Keratinocyte (primary cell): ENCODE data around the gene TRAF1. TPM values are rescaled to one million over a fixed set of nuclear protein-coding genes. Genes with fewer than 3 reads are reported as not detected.

Experiments
- DNase-seq: peaks from one replicate; pipeline ENCODE4 v3.0.0-alpha.2; 2011; ENCODE audit warnings: low read depth, missing footprints, low spot score
- FAIRE-seq: peaks from 2 replicates; lab custom pipeline; 2011; peaks lifted over from hg19 to GRCh38; lab: Jason Lieb, UNC
- H2AFZ ChIP-seq: 2 replicates; pipeline ENCODE4 v1.6.0; 2012; ENCODE audit warnings: low read length, control low read depth, inconsistent platforms; ENCODE audit not compliant: control insufficient read depth
- H3K27ac ChIP-seq: 2 replicates; pipeline ENCODE4 v1.5.1; 2011; ENCODE audit warnings: low read length; ENCODE audit not compliant: control insufficient read depth, insufficient read depth
- H3K27me3 ChIP-seq: 3 replicates; pipeline ENCODE4 v1.6.0; 2011; ENCODE audit warnings: low read length; ENCODE audit not compliant: control insufficient read depth, insufficient read depth; ENCODE audit errors: extremely low read depth
- H3K36me3 ChIP-seq, 2 experiments: 2 replicates in 1 of 2; 3 replicates in 1 of 2; pipeline ENCODE4 v1.5.1; 2011; ENCODE audit warnings: low read length in 2 of 2, mild to moderate bottlenecking in 1 of 2; ENCODE audit not compliant: control insufficient read depth in 2 of 2, insufficient read depth in 2 of 2; ENCODE audit errors: extremely low read depth in 1 of 2
- H3K4me1 ChIP-seq: 3 replicates; pipeline ENCODE4 v1.5.1; 2011; ENCODE audit warnings: low read length; ENCODE audit not compliant: control insufficient read depth, insufficient read depth; ENCODE audit errors: extremely low read depth
- H3K4me2 ChIP-seq: 3 replicates; pipeline ENCODE4 v1.6.0; 2011; ENCODE audit warnings: low read depth, low read length; ENCODE audit not compliant: control insufficient read depth, insufficient read depth; ENCODE audit errors: extremely low read depth
- H3K4me3 ChIP-seq, 3 experiments: fragments of 200-600 bp in 1 of 3; sonication (generic) in 1 of 3; 2 replicates in 2 of 3; 3 replicates in 1 of 3; pipeline ENCODE4 v1.5.1; 2011 to 2016; ENCODE audit warnings: low read length in 3 of 3, mild to moderate bottlenecking in 3 of 3, control low read depth in 2 of 3, inconsistent platforms in 1 of 3, low read depth in 1 of 3, mixed read lengths in 1 of 3, mixed run types in 1 of 3, moderate library complexity in 1 of 3; ENCODE audit not compliant: control insufficient read depth in 2 of 3, insufficient read depth in 2 of 3; ENCODE audit errors: extremely low read depth in 1 of 3
- H3K79me2 ChIP-seq: 2 replicates; pipeline ENCODE4 v1.6.0; 2012; ENCODE audit warnings: low read length; ENCODE audit not compliant: control insufficient read depth, insufficient read depth
- H3K9ac ChIP-seq: 3 replicates; pipeline ENCODE4 v1.6.0; 2011; ENCODE audit warnings: low read length; ENCODE audit not compliant: control insufficient read depth, insufficient read depth; ENCODE audit errors: extremely low read depth
- H3K9me1 ChIP-seq: 3 replicates; pipeline ENCODE4 v1.6.0; 2011; ENCODE audit warnings: low read length; ENCODE audit not compliant: control insufficient read depth, insufficient read depth; ENCODE audit errors: extremely low read depth
- H3K9me3 ChIP-seq: 2 replicates; pipeline ENCODE4 v1.5.1; 2012; ENCODE audit warnings: low read depth, low read length; ENCODE audit not compliant: control insufficient read depth
- H4K20me1 ChIP-seq: 3 replicates; pipeline ENCODE4 v1.6.0; 2011; ENCODE audit warnings: low read length; ENCODE audit not compliant: control insufficient read depth, insufficient read depth; ENCODE audit errors: extremely low read depth
- CTCF ChIP-seq, 3 experiments: IDR thresholded peaks in 1 of 3; conservative IDR thresholded peaks in 1 of 3; optimal IDR thresholded peaks in 1 of 3; 2 replicates in 2 of 3; 3 replicates in 1 of 3; pipeline versions ENCODE3 to v1.5.1; 2011; ENCODE audit warnings: low read length in 3 of 3, mild to moderate bottlenecking in 3 of 3, moderate library complexity in 2 of 3, control low read depth in 1 of 3, inconsistent platforms in 1 of 3; ENCODE audit not compliant: insufficient read depth in 2 of 3; ENCODE audit errors: extremely low read depth in 1 of 3
- EZH2 ChIP-seq: IDR thresholded peaks from one replicate; pipeline ENCODE4 v1.6.1; 2012; ENCODE audit warnings: inconsistent platforms, mild to moderate bottlenecking, low read length, moderate library complexity
- dilution Hi-C: fragments of 300-500 bp; cut with MboI; formaldehyde crosslinking; loops from one replicate; pipeline ENCODE4 v1.7.0; 2020; ENCODE audit warnings: low sequenced_read_pairs; ENCODE audit not compliant: extremely low pct_ligation_motif_present
- polyA plus RNA-seq, 5 experiments: library from polyadenylated mRNA; depleted of rRNA in 3 of 5; stranded (reverse) in 3 of 5; stranded (forward) in 1 of 5; unstranded in 1 of 5; fragments of >200 nt; gene quantifications; 1 replicate in 1 of 5; 2 replicates in 3 of 5; 3 replicates in 1 of 5; pipeline versions ENCODE4 v1.2.1 to v1.2.3, GENCODE V29; 2011 to 2012; ENCODE audit warnings: missing spikeins in 2 of 5, low read depth in 1 of 5, low replicate concordance in 1 of 5

The TRAF1 gene
- polyA plus RNA-seq, 1 donor (not counting 4 experiments of a cell fraction or from before 2014, with no cell fraction given): 1.2 TPM

DNA sequence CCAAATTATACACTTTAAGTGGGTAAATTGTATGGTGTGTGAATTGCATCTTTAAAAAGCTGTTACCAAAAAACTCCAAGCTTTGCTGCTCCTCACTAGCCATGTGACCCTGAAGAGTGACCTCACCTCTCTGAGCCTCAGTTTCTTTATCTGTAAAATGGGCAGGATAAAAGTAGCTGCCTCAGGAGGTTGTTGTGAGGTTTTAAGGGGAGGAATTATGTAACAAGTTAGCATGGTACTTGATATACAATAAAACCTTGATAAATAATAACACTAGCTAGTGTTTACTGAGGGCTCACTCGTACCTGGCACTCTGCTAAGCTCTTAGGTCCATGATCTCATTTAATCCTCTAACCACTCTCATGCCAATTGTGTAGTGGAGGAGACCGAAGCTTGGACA, 30.6 kb downstream of the TRAF1 start:
- no peaks in the 10 kb centered on the region for H3K9me3 ChIP-seq
- H3K79me2 ChIP-seq: no peaks in the 10 kb centered on the region
- no peak overlapping the region for H3K27ac ChIP-seq
- peaks cover 7% of the 10 kb centered on the region for H3K27me3 ChIP-seq
- no peak overlapping the region for H2AFZ ChIP-seq
- TF ChIP-seq CTCF (optimal IDR thresholded peaks at IDR 0.05 in 1 of 3, IDR thresholded peaks at IDR 0.05 in 1 of 3, conservative IDR thresholded peaks at IDR 0.05 in 1 of 3; ENCODE audit: extremely low read depth in 1 of 3, insufficient read depth in 2 of 3, low read length in 3 of 3) (no peak), EZH2 (no peak)
- H4K20me1 ChIP-seq: no peaks in the 10 kb centered on the region
- H3K9me1 ChIP-seq: no peaks in the 10 kb centered on the region
- no peak overlapping the region for H3K4me2 ChIP-seq
- H3K9ac ChIP-seq: no peak overlapping the region
- H3K36me3 ChIP-seq: no peaks in the 10 kb centered on the region
- peaks cover 15% of the 10 kb centered on the region for H3K4me1 ChIP-seq
- DNase-seq (no peak), FAIRE-seq (no peak)
- dilution Hi-C loops: no loop called here
- H3K4me3 ChIP-seq: no peak overlapping the region

DNA sequence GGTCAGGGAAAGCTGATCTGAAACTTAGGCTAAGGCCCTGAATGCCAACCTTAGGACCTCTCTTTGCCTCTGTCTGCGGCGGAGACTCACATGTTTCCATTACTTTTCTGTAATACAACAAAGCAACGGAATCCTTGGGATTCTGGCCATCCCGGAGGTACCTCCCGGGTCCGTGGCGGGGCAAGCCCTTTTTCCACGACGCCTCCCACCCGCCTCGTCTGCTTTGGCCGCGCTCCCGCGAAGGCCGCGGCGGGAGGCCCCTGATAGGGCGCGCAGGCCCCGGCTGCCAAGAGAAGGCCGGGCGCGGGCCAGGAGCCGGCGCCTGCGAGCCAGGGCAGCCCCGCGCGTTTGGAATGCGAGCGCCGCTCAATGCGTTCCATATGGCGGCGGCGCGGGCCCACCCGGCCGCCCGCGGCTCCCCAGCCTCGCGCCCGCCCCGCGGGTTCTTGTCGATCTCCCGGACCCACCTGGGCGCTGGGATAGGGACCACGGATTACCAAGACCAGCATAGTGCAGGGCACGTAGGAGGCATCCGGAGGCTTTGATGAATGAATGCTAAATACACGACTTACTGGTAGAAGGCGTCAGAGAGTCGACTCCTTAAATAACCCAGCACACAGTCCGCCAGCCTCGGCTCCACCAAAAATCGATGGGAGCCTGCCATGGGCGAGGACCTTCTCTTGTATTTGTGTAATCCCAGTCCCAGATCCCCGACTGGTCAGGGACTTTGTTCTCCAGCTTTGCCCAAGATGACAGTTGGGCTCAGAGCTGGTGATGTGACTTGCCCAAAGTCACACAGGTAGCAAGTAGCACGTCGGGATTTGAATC, 32.1 kb downstream of the TRAF1 start:
- Histone ChIP-seq H3K4me1 (peaks cover 15% of the 10 kb centered on the region), H3K9ac (no peak overlapping the region), H3K79me2 (no peaks in the 10 kb centered on the region), H3K9me3 (no peaks in the 10 kb centered on the region), H4K20me1 (no peaks in the 10 kb centered on the region), H3K27ac (no peak overlapping the region), H3K9me1 (no peaks in the 10 kb centered on the region), H3K4me3 (peak overlapping the region in 1 of 3 experiments; percentile 12), H2AFZ (no peak overlapping the region), H3K4me2 (peak overlapping the region; percentile 11), H3K27me3 (peaks cover 7% of the 10 kb centered on the region), H3K36me3 (no peaks in the 10 kb centered on the region)
- DNase-seq: no peak
- FAIRE-seq: no peak
- TF ChIP-seq EZH2 (no peak), CTCF (optimal IDR thresholded peaks at IDR 0.05 in 1 of 3, IDR thresholded peaks at IDR 0.05 in 1 of 3, conservative IDR thresholded peaks at IDR 0.05 in 1 of 3; ENCODE audit: extremely low read depth in 1 of 3, insufficient read depth in 2 of 3, low read length in 3 of 3) (no peak)
- dilution Hi-C loops: no loop called here
